ENCODE results near the gene AK2.

AK2 gene

GRCh38 chr1:33055210-33056008, 18.7 kb upstream of the AK2 start (continued):
- no peak for TF ChIP-seq ZNF544 (tag by site-specific recombination; IDR thresholded peaks at IDR 0.05)
- TF ChIP-seq SETDB1 (IDR thresholded peaks at IDR 0.05; ENCODE audit: insufficient read length, low read length): no peak
- no peak for TF ChIP-seq KLF1 (tag by site-specific recombination; IDR thresholded peaks at IDR 0.05)
- TF ChIP-seq ZNF157 (tag by site-specific recombination; IDR thresholded peaks at IDR 0.05): no peak
- no peak for TF ChIP-seq ZNF488 (tag by site-specific recombination; IDR thresholded peaks at IDR 0.05)
- TF ChIP-seq ZFP37 (tag by site-specific recombination; IDR thresholded peaks at IDR 0.05): no peak
- TF ChIP-seq ZBTB7A (tag by site-specific recombination; IDR thresholded peaks at IDR 0.05; ENCODE audit: low read depth): no peak
- no peak for TF ChIP-seq ZNF114 (tag by site-specific recombination; IDR thresholded peaks at IDR 0.05)
- peak; percentile 66 for TF ChIP-seq CTCF (tag by site-specific recombination; IDR thresholded peaks at IDR 0.05)
- no peak for TF ChIP-seq WT1 (tag by site-specific recombination; IDR thresholded peaks at IDR 0.05)
- no peak for TF ChIP-seq HOXD13 (CRISPR knock-in tag; IDR thresholded peaks at IDR 0.05; ENCODE audit: borderline replicate concordance)
- no peak for TF ChIP-seq ZNF112 (tag by site-specific recombination; IDR thresholded peaks at IDR 0.05)
- no peak for TF ChIP-seq ZNF311 (tag by site-specific recombination; IDR thresholded peaks at IDR 0.05; ENCODE audit: borderline replicate concordance)
- no peak for TF ChIP-seq ZNF629 (tag by site-specific recombination; IDR thresholded peaks at IDR 0.05)
- no peak for TF ChIP-seq ZNF624 (tag by site-specific recombination; IDR thresholded peaks at IDR 0.05)
- TF ChIP-seq ZNF138 (tag by site-specific recombination; IDR thresholded peaks at IDR 0.05; ENCODE audit: borderline replicate concordance): no peak
- no peak for TF ChIP-seq HOXC10 (CRISPR knock-in tag; IDR thresholded peaks at IDR 0.05)
- no peak for TF ChIP-seq PATZ1 (tag by site-specific recombination; IDR thresholded peaks at IDR 0.05)
- TF ChIP-seq ZNF692 (tag by site-specific recombination; IDR thresholded peaks at IDR 0.05): no peak
- no peak for TF ChIP-seq ZNF433 (tag by site-specific recombination; IDR thresholded peaks at IDR 0.05; ENCODE audit: low read depth)
- TF ChIP-seq ZBTB10 (tag by site-specific recombination; IDR thresholded peaks at IDR 0.05): no peak
- TF ChIP-seq ZBTB21 (tag by site-specific recombination; IDR thresholded peaks at IDR 0.05): no peak
- TF ChIP-seq ZBTB26 (tag by site-specific recombination; optimal IDR thresholded peaks at IDR 0.05): no peak
- no peak for TF ChIP-seq SCRT2 (tag by site-specific recombination; IDR thresholded peaks at IDR 0.05)
- no peak for TF ChIP-seq ELK4 (IDR thresholded peaks at IDR 0.05; ENCODE audit: borderline replicate concordance, low read depth, low read length)
- TF ChIP-seq ZNF664 (tag by site-specific recombination; IDR thresholded peaks at IDR 0.05): peak; percentile 45; the same call in 1 of the 2 replicates

All from HEK293 (cell line).